Measurements from ENCODE around the gene LRRN2.
A peak's percentile ranks its signal among the peaks of the same experiment; 100 is the strongest.

Gene LRRN2

DNA sequence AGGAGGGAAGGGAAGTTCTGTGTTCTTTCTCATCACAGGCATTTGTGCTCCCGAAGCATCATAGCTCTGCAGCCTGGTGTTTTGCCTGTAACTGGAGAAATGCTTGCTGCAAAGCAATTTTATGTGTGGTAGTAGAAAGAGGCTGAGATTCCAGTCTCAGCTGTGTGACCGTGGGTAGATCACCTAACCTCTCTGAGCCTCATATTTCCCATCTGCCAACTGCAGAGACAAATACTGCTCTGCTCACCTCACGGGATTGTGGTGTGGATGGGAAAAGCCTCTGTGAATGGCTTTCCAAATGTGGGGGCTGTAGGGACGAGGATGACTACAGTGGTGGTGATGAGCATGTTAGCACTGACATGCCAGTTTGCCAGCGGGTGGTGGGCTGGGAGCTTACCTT lies 85.3 kb downstream of the LRRN2 start:
- no peak for DNase-seq (ENCODE audit: low spot score)

DNA sequence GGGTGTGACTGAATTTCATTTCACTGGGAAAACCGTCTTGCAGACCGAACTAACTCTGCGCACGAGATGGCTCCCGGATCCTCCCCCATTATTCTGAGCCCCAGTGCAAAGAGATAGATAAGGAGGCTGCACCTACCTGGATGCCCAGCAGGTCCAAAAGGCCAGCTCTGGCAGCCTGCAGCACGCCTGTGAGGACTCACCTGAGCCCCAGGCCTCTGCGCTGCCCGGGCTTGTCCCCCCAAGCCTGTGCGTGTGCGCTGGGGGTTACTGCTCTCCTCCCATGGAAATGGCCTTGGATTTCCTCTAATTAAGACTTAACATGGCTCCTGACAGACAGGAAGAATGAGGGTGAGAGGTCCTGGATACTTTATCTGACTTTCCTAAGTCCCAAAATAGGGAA lies 85.9 kb downstream of the LRRN2 start:
- no peak for DNase-seq (ENCODE audit: low spot score)

DNA sequence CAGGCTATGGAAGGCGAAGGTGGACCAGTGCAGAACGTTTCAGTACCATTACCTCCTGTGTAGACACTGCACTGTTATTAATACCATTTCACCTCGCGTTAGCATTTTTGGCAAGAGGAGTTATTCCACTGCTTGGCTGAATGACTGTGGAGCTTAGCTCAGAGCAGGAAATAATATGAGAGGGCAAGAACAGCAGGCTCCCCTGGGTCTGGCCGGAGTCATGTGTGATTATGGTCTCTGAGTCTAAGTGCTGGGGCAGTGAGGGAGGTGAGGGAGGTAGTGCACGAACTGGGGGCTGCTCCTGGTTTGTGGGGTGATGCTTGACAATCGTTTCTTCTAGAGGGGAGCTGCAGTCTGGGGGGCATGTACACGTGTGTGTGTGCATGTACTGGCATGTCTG lies 86.4 kb downstream of the LRRN2 start:
- DNase-seq (ENCODE audit: low spot score): no peak

DNA sequence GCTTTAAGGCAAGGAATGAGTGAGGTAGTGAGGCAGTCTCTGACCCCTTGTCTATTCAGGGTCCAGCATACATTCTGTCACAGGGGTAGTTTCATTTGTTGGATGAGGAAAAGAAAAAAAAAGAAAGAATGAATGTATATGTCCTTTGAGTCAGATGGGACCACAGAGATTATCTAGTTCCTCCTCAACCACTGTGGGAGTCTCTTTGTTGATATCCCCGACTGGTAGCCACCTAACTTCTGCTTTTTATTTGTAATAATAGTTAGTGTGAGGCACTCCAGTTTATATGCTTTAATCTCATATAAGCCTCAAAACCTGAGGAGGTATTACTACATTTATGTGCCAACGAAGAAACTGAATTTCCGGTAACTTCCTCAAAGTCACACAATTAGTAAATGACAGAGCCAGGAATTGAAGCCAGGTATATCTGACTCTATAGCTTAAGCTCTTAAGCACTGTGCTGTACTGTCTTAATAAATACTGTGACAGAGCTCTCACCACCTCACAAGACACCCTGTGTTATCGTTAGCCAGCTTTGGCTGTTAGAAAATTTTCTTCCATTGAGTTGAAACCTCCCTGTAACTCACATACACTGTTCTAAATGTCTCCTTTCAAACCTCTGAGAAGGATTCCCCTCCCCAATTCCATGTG lies 87.1 kb downstream of the LRRN2 start:
- DNase-seq (ENCODE audit: low spot score): no peak

DNA sequence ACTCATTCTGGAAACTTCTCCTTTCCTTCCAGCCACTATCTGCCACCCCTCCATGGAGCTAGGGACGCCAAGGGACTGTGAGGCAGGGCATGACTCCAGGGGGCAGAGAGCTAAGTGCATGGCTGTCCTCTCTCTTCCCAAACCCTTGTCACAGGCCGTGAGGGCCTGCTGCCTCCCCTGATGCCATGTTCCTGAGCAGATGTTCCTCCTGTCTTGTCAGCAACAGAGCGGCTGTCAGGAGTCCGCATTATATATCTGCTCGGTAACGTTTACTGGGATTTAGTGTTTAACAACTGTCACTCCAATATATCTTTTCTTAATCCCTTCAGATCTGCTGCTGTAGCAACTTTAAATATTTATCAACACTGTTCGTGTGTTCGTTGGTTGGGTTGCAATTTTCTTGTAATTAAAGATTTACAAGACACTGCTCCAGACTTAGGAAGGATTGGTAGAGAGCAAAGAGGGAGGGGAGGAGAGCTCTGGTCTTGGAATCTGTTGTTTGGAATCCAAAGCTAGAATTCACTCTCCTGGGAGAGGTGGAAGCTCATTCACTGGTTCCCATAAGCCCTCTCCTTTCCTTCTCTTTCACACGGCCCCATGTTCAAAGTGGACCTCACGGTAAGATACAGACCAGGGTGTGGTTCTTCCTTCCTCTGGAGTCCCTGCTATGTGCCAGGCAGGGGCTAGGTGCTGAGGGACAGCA lies 93.1 kb downstream of the LRRN2 start:
- DNase-seq (ENCODE audit: low spot score): no peak

DNA sequence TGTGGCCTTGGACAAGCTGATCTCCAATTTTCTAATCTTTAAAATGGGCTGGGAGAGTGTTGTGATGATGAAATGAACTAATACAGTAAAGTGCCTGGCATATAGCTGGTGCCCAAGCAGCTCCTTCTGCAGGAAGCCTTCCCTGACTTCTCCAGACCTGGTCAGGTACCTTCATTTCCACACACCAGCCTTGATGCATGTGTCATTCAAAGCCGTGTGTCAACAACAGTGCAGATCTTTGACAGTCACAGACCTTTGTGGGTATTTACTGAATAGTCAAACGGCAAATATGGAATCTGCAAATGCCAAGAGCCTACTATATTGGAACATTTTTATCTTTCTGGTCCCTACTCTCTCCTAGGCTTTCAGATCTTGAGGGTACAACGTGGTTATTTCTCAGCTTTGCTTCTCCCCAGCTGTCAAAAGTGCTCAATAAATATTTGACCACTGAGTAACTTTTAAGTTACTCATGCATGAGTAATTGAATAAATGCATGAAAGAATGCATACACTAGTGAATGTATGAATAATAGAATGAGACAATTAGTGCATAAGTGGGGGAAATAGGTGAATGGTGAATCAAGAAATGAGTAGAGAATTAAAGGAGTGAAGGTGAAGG lies 94.0 kb downstream of the LRRN2 start:
- peak; percentile 56 for DNase-seq (ENCODE audit: low spot score)

DNA sequence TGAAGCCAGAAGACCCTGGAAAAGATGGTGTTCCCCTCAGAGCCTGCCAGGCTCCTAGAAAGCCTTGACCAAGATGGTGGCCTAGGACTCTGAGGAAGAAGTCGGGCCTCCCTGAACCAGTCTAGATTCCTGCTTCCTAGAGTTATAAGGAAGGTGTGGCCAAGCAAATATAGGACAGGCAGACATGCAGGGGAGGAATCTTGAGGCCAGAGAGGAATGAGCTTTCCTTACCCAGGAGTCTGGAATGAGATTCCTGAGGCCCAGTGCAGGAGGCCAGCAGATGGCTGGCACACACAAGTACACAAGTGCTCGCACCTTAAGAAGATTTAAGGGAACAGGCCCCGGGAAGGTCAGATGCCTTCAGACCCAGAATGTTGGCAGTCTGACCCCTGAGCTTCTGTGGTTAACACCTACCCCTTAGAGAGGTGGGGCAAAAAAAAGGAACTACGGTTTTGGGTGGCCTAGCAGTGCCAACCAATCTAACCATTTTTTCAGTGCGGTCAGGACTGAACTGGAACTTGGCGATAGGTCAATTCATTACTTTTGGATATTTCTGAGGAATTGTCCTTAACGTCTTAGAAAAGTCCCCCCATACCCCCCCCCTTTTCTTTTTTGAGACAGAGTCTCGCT lies 96.0 kb downstream of the LRRN2 start:
- peak; percentile 38 for DNase-seq (ENCODE audit: low spot score)

DNA sequence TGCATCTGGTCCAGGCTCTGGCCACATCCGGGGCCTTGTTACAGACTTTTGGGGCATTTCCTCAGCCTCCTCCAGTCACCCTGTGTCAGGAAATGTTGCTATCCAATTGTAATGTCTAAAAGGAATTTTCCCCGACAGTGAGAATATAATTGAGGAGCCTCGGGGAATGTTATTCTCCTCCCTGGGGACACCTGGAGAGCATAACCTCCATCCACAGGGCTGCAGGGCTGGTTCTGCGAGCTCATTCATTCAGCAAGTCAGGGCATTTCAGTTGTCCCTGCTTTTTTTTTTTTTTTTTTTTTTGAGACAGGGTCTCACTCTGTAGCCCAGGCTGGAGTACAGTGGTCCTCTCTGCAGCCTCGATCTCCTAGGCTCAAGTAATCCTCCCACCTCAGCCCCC lies 96.7 kb downstream of the LRRN2 start:
- no peak for DNase-seq (ENCODE audit: low spot score)

DNA sequence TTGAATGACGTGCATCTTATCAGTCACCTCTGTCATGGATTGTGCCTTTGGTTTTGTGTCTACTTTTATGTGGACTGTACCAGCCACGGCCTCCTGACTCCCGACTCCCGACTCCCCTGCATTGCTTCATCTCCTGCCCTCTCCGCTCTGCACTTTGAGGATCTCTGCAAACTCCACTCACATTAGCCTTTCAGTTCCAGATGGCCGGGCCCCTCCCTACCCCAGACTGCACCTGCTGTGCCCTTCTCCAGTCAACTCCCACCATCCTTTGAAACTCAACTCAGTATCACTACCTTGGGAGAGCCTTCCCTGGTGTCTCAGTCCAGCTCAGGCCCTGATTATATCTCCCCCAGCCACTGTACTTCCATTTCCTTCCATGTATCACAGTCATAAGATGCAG lies 97.9 kb downstream of the LRRN2 start:
- no peak for DNase-seq (ENCODE audit: low spot score)

DNA sequence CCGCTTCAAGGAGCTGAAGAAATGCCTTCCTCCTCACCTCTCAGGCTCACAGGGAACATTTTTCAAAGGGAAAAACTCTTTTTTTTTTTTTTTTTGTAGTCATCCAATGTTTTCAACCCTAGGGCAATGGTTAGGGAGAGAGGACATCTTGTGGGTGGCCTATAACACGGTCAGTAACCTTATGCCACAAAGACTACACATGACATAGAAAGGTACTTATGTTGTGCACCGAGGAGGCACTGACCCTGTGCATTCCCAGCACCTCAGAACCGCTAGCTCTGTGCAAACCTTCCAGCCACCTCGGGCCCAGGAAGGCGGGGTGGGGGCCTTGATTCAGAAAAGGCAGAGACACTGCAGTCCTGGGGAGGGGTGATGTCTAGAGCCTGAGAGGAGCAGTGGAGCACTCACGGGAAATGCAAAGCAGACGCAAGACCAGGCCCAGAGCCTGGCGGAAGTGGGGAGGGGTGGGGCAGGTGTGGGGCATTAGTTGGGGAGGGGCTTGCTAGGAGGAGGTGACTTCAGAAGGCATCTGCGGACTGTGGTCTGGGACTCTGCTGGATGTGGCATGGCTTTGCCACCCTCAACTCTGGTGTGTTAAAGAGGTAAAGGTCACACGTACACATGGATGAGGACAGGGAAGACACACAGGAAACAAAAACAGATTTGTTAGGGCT lies 100.7 kb downstream of the LRRN2 start:
- no peak for DNase-seq (ENCODE audit: low spot score)

DNA sequence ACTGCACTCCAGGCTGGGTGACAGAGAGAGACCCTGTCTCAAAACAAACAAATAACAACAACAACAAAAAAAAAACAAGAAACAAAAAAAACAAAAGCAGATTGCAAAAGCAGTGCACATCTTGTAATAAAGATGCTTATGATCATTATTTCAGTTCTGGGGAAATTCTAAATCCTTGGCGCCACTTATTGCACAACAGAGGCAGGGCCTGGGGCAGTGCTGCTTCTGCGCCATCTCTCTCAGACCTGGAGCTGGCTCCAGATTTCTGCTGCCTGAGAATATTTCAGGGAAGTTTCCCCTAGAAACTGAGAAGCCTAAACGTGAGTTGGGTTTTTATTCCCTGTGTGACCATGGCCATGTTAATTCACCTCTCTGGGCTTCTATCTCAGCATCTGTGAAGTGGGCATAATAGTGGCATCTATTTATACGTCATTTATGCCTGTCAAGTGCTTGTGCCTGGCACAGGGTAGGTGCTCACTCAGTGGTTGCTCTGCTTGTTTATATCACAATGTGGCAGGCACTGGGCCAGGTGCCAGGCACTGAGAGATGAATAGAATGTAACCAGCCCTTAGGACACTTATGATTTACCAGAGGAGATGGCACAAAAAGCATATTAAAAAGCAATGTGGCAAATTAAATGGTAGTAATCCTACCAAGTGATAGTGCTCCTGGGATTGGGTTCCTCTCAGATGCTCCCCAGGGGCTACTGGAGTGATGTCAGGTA lies 101.5 kb downstream of the LRRN2 start:
- DNase-seq (ENCODE audit: low spot score): no peak

DNA sequence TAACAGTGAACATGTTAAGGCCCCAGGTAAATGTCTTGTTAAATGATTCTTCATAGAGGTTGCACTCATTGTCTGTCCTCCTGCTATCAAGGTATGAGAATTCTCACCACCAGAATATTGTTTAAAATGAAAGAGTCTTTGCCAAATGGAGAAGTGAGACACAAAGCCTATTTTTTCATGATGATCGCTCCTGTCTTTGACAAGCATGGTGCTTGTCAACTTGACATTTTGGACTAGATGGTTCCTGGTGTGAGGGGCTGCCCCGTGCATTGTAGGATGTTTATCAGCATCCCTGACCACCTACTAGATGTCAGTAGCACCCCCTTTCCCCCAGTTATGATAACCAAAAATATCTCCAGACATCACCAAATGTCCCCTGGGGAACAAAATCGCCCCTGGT lies 103.8 kb downstream of the LRRN2 start:
- no peak for DNase-seq (ENCODE audit: low spot score)

DNA sequence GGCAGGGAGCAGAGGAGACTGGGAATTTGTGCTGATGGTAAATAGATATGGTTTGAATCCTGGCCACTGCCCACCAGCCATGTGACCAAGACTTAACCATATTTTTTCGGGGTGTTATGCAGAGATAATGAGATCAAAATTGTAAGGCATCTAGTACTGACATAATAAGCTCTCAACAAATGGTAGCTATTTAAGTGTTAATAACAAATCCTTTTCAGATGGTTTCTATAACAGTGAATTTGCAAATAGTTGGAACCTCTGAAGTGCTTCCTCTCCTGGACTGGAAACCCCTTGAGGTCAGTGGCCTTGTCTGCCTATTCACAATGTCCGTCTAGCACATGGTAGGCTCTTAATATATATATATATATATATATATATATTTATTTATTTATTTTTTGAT lies 104.7 kb downstream of the LRRN2 start:
- DNase-seq (ENCODE audit: low spot score): no peak

DNA sequence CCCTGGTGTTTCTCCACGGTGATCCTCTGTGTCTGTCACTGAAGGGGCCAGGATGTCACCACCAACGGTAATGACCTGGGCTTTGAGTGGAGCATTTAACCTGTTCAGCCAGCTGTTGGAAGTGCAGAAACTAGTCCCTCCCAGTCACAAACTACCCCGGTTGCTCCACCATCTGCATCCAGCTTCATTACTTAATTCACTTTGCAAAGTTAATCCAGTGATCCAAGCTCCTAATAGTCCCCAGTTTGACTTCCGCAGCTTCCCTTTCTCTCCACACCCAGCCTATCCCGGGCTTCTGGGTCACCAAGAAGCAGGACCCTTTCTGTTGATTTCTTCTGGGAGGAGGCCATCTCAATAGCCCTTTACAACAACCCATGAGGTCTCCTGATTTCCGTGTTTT lies 105.9 kb downstream of the LRRN2 start:
- DNase-seq (ENCODE audit: low spot score): no peak

DNA sequence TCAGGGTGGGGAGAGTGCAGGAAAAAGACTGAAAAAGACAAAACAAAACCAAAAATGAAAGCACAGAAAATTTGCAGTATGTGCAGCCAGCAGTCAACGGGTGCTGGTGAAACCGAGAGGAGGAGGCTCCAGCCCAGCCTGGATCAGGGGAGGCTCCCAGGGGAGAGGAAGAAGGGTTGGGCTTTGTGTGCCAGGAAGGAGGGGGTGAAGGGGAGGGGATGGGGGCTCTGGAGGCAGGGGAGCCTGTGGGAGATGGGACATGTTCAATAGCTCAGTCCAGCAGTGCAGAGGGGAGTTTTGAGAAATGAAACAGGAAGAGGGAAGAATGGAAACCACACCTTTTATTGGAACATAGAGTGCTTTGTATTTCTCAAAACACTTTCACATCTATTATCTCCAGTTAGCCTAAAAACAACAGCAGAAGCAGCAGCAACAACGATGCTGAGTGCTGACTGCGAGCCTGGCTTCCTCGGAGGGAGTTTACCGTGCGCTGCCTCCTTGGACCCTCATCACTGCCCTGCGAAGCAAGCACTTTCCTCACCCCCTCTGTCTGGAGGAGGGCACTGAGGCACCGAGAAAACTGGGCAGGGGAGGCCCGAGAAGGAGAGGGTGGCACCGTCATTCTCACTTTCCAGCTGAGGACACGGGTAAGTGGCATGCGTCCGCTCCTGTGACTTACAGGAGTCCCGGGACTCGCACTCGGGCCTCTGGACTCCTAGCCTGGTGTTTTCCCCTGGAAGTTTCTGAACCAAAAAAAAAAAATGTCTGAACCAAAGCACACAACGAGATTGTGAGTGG lies 106.5 kb downstream of the LRRN2 start:
- DNase-seq (ENCODE audit: low spot score): peak; percentile 40

DNA sequence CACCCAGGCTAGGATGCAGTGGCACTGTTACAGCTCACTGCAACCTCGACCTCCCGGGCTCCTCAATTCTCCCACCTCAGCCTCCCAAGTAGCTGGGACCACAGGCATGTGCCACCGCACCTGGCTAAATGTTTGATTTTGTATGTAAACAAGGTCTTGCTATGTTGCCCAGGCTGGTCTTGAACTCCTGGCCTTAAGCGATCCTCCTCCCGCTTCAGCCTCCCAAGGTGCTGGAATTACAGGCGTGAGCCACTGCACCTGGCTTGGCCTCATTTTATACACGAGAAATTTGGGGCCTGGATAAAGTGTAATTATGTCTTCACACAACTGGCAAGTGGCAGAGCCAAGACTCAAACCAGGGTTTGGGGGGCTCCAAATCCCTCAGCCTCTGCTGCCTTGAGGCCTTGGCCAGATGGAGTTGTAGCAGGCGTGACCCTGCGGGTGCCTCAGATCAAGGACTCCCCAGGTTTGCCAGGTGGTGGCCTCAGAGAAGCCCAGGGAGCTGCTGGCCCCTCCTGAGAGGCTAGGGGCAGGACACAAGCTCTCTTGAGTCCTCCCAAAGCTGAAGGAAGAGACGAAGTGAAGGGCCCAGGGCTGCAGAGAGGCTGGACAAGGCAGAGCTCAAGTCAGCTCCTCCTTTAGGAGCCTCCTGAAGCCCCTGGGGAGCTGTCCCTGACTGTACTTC lies 107.6 kb downstream of the LRRN2 start:
- DNase-seq (ENCODE audit: low spot score): no peak

DNA sequence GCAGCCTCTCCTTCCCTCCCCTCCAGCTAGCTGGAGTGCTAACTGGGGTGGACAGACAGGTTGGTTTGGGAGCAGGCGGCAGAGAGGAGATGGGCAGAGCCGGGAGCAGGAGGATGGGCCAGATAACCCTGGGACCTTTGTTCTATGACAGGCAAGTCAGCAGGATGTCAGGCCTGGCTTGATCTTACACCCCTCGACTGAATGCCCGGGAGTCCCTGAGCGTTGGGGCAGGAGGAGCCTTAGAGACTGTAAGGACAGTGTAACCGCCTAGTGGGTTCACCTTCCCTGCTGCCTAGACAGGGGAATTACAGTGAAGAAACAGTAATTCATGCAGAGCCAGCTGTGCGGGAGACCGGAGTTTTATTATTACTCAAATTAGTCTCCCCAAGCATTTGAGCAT lies 109.1 kb downstream of the LRRN2 start:
- no peak for DNase-seq (ENCODE audit: low spot score)

DNA sequence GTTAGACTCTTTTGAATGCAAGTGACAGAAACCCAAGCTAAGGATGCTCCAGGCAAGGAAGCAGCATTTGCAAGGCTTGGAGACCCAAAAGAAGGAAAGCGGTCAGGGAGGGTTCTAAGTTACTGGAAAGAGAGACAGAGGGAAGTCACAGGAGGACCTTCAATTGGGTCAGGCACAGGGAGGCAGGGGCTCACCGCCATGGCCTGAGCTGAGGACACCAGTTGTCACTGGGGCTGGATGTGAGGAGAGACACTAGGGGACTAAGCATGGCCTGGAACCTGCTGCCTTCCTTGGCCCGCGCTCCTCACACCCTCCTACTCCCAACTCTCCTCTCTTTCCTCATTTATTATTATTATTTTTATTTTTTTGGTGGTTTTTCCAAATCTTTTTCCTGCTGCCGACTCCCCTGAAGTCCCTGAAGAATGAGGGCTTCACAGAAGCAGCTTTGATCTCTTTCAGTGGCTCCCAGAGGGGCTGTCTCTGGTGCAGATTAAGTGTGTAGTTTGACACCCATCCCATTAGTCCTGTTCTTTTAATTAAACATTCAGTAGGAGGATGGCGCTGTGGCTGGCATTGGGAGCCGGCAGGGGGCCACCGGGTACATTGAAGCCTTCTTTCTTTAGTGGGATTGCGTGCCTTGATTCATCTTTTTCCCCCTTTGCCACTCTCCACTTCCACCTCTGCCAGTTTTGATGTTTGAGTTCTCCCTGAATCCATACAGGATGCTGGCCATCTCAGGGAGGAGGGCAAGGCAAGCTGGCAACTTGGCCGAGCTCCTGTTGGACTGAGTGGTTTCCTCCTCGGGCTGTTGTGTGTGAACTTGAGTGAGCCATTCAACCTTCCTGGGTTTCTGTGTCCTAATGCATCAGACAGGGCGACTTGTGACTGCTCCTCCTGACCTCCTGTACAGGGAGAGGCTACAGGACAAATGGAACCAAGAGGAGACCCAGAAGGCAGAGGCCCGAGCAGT lies 110.0 kb downstream of the LRRN2 start:
- no peak for DNase-seq (ENCODE audit: low spot score)

DNA sequence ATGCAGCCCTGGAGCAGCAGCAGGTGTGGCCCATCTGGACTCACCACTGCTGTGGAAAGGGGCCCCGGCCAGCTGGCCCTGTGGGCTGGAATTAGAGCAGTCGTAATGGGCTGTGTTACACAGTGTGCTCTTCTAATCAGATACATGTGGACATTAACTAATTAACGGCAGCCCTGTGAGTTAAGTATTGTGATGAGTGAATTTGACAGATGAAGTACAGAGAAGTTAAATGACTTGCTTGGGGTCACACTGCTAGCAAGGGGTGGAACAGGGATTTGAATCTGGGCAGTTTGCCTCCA lies 110.7 kb downstream of the LRRN2 start:
- DNase-seq (ENCODE audit: low spot score): no peak

Measured in AG08396 (cell line).